Iris pigment epithelial cell (primary cell): ENCODE data around the gene AP2A2.

ENCODE experiments used
- DNase-seq: peaks from one replicate; pipeline ENCODE4 v3.0.0-alpha.2; 2011; ENCODE audit warnings: low read depth

AP2A2 gene

GRCh38 chr11:924406-925157 is 1.1 kb upstream of the AP2A2 start:
- no peak for DNase-seq

GRCh38 chr11:925158-925495 is 543 bp upstream of the AP2A2 start:
- no peak for DNase-seq

- DNase-seq = peak; percentile 69
These were observed 759 bp downstream of the AP2A2 start for GRCh38 chr11:926341-926916.

- no peak for DNase-seq
These were observed 2.2 kb downstream of the AP2A2 start for GRCh38 chr11:927871-928270.

- DNase-seq = no peak
These were observed 3.1 kb downstream of the AP2A2 start for GRCh38 chr11:928786-929185.

- DNase-seq = no peak
These were observed 3.7 kb downstream of the AP2A2 start for GRCh38 chr11:929405-929804.

- no peak for DNase-seq
These were observed 5.7 kb downstream of the AP2A2 start for GRCh38 chr11:931385-931784.

GRCh38 chr11:932435-932834 is 6.8 kb downstream of the AP2A2 start:
- DNase-seq = no peak

- DNase-seq = peak; percentile 73
These were observed 7.6 kb downstream of the AP2A2 start for GRCh38 chr11:933142-933851.

GRCh38 chr11:933936-934335 is 8.3 kb downstream of the AP2A2 start:
- no peak for DNase-seq

GRCh38 chr11:934527-934926 is 8.9 kb downstream of the AP2A2 start:
- no peak for DNase-seq

GRCh38 chr11:936199-936598 is 10.5 kb downstream of the AP2A2 start:
- no peak for DNase-seq

GRCh38 chr11:937841-938261 is 12.2 kb downstream of the AP2A2 start:
- no peak for DNase-seq

GRCh38 chr11:940496-941135 is 14.9 kb downstream of the AP2A2 start:
- no peak for DNase-seq

GRCh38 chr11:942823-943222 is 17.2 kb downstream of the AP2A2 start:
- DNase-seq = peak; percentile 76

- DNase-seq = peak; percentile 70
These were observed 19.2 kb downstream of the AP2A2 start for GRCh38 chr11:944711-945470.

- DNase-seq = peak; percentile 57
These were observed 20.3 kb downstream of the AP2A2 start for GRCh38 chr11:945986-946385.

- DNase-seq = no peak
These were observed 22.1 kb downstream of the AP2A2 start for GRCh38 chr11:947744-948143.

GRCh38 chr11:951507-951906 is 25.8 kb downstream of the AP2A2 start:
- DNase-seq = no peak

GRCh38 chr11:952406-953385 is 27.0 kb downstream of the AP2A2 start:
- DNase-seq = peak; percentile 64

GRCh38 chr11:953512-953911 is 27.8 kb downstream of the AP2A2 start:
- no peak for DNase-seq
